IPS DF 6.9 (cell line): Measurements from ENCODE around the gene RHEB.

Source experiments
- DNase-seq: peaks from one replicate; pipeline ENCODE4 v3.0.0-alpha.2; 2013; ENCODE audit warnings: low read depth, low spot score
- H3K27ac ChIP-seq: one replicate; pipeline ENCODE4 v1.5.1; 2013; ENCODE audit warnings: low read length, control low read depth
- H3K27me3 ChIP-seq: 2 replicates; pipeline ENCODE4 v1.6.1; 2013; ENCODE audit warnings: mild to moderate bottlenecking, low read length; ENCODE audit not compliant: control insufficient read depth, insufficient read depth
- H3K36me3 ChIP-seq: 2 replicates; pipeline ENCODE4 v1.6.1; 2013; ENCODE audit warnings: low read length; ENCODE audit not compliant: control insufficient read depth, insufficient read depth
- H3K4me1 ChIP-seq: 2 replicates; pipeline ENCODE4 v1.6.1; 2013; ENCODE audit warnings: low read length; ENCODE audit not compliant: control insufficient read depth, insufficient read depth
- H3K4me3 ChIP-seq: 2 replicates; pipeline ENCODE4 v1.5.1; 2013; ENCODE audit warnings: mild to moderate bottlenecking, low read length
- H3K9me3 ChIP-seq: 2 replicates; pipeline ENCODE4 v1.6.1; 2013; ENCODE audit warnings: low read length, inconsistent platforms; ENCODE audit not compliant: control insufficient read depth, insufficient read depth
- WGBS: extraction: QIAGEN DNeasy Blood & Tissue Kit; methylation state at CpG from one replicate; pipeline ENCODE4 v1.1.7; 2013; ENCODE audit warnings: mixed read lengths, missing lambda C conversion rate; ENCODE audit not compliant: insufficient read length, insufficient coverage; 5-methylcytosine and 5-hydroxymethylcytosine counted together

Gene RHEB, protein sequence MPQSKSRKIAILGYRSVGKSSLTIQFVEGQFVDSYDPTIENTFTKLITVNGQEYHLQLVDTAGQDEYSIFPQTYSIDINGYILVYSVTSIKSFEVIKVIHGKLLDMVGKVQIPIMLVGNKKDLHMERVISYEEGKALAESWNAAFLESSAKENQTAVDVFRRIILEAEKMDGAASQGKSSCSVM

DNA sequence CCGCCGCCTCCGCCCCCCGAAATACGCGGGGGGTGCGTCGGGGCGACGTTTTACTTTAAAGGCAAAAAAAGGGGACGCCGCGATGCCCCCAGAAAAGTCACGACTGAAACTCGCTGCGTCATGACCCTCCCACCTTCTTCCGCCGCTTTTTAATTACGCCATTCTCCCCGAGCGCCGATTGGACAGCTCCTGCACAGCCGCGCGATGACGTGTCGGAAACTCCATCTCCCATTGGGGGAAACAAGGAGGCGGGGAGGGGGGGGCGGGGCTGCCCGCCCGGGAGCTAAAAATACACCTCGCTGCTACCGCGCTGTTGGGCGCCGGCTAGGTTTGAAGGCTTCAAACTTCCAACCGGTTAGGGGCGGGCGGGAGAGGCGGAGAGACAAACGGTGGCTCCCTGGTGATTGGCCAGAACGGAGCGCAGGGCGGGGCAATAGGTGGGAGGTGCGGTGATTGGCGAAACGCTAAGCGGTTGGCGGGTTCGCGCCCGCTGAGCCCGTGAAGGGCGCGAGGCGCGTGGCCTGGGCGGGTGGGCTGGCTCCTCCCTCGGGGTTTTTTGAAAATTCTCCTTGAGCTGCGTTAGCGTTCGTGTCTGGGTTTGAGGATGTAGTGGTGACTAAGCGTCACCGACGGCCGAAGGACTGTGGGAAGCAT lies at the start of gene RHEB:
Gene RHEB (minus strand): TSS at position 131 of the 654 bp plus-strand sequence. CDS start 384 bp downstream, outside the sequence.
- Histone ChIP-seq H3K27me3 (no peaks in the 10 kb centered on the region), H3K4me3 (peak within 1 kb of the TSS; percentile 98)
- no CpG with 5 or more reads among the region's 66 CpGs for WGBS

DNA sequence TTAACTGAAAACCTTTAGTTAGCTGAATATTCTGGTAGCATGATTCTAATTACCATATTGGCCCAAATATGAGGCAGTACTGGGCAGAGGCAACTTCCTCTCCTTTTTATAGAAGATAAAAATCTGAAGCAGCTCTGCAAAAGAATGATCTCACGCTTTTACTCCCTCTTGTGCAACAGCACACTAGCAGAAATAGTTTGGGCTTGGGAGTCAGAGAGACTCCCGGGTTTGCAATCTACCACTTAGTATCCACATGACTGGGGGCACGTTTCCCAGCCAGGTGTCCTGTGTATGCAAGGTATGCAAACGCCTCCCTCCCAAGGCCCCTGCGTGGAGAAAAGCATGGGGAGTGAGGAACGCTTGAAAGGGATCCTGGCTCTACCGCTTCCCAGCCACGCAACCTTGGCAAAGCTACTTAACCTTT lies 47.2 kb upstream of the RHEB start:
- no CpG with 5 or more reads among the region's 8 CpGs for WGBS
- no peaks in the 10 kb centered on the region for H3K27me3 ChIP-seq
- peaks cover 3% of the 10 kb centered on the region for H3K4me1 ChIP-seq
- H3K4me3 ChIP-seq: no peak overlapping the region
- no peaks in the 10 kb centered on the region for H3K9me3 ChIP-seq
- DNase-seq: no peak
- H3K36me3 ChIP-seq: no peaks in the 10 kb centered on the region
- H3K27ac ChIP-seq: no peak overlapping the region

More for the DNA sequence above, at the start of gene RHEB:
- Histone ChIP-seq H3K36me3 (no peaks in the 10 kb centered on the region; the same call in 1 of the 2 replicates), H3K9me3 (no peaks in the 10 kb centered on the region), H3K4me1 (peaks cover 5% of the 10 kb centered on the region; the same call in 1 of the 2 replicates), H3K27ac (no peak within 1 kb of the TSS)
- peak; percentile 85 for DNase-seq

DNA sequence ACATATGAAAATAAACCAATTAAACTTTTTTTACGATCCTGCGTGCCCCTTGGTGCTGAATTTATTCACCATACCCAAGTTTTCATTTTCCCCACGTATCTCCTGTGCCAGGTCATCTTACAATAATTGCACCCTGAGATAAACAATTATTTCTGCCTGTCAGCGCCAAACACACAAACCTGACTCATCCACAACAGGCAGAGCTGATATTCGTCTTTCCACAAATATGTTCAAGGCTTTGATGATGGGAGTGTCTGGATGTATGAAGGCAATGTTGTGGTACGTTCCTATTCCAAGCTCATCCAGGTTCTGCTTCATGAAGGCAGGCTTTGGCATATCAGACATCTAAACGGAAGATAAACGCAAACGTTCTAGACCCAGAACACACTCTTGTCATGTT lies 45.8 kb upstream of the RHEB start:
- H3K36me3 ChIP-seq: no peaks in the 10 kb centered on the region
- H3K4me1 ChIP-seq: peaks cover 3% of the 10 kb centered on the region
- DNase-seq: no peak
- no peaks in the 10 kb centered on the region for H3K27me3 ChIP-seq
- no CpG with 5 or more reads among the region's 9 CpGs for WGBS
- no peak overlapping the region for H3K4me3 ChIP-seq
- no peaks in the 10 kb centered on the region for H3K9me3 ChIP-seq
- H3K27ac ChIP-seq: no peak overlapping the region

DNA sequence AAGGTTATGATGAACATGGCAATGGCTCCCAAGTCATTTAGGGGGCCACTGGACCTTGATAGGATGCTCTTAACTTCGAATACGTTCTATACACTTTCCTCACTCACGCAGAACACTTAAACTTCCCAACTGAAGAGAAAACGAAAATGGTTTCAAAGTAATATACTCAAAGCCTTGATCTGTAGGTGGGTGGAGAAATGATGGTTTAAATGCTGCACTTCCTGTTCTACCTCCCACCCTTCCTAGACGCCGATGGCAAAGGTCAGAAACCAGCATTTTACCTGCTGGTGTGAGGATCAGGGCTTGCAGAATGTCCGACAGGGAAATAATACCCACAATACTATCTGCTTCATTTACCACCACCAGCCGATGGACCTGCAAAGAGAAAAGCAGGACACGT lies 40.5 kb upstream of the RHEB start:
- Histone ChIP-seq H3K27ac (no peak overlapping the region), H3K36me3 (no peaks in the 10 kb centered on the region), H3K9me3 (no peaks in the 10 kb centered on the region), H3K4me1 (no peaks in the 10 kb centered on the region), H3K4me3 (no peak overlapping the region), H3K27me3 (no peaks in the 10 kb centered on the region)
- no peak for DNase-seq
- WGBS: no CpG with 5 or more reads among the region's 9 CpGs

DNA sequence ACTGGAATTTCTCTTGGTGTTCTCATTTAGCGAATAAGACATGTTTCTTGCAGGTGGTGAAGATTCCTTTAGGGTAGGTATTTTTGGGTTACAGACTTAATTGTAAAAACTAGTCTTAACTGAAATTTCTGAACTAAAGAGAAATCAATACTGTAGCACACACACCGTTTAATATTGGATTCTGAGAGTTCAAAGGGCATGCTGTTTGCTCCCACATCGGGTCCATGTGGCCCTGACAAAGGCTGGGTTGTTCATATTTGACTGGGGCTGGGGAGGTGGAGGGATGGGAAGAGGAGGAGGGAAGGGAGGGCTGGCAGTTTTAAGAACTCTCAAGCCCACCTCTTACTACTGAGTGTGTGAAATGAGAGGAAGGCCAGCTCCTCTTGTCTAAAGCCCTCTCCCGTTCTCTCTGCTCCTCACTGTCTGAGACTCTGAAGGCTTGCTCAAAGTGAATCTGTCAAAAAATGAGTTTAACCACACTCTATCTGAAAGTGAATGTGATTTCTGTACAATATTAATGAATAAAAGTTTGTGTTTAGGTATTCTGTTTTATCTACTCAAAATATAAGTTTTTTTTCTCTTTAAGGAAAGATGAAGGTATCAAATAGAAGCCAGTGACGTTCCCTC lies 40.0 kb upstream of the RHEB start:
- Histone ChIP-seq H3K36me3 (no peaks in the 10 kb centered on the region), H3K4me1 (no peaks in the 10 kb centered on the region), H3K4me3 (no peak overlapping the region), H3K9me3 (no peaks in the 10 kb centered on the region), H3K27me3 (no peaks in the 10 kb centered on the region), H3K27ac (no peak overlapping the region)
- DNase-seq: no peak
- WGBS: no CpG with 5 or more reads among the region's 5 CpGs

DNA sequence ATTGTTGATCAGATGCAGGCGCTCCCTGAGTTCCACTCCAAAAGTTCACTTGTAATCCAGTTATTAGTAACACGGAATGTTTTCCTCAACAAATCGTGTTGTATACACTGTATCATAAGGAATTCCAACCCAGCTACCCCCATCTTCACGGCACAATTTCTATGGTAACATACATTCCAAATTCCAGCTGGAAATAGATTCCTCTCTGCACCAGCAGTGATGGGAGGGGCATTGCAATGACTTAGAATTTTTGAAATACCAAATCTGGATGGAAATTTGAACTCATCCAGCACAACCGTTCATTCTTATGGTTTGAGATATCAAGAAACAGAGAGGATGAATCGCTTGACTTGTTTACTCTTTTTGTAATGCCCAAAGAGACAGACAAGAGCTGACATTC lies 38.9 kb upstream of the RHEB start:
- Histone ChIP-seq H3K27ac (no peak overlapping the region), H3K4me1 (no peaks in the 10 kb centered on the region), H3K4me3 (no peak overlapping the region), H3K36me3 (no peaks in the 10 kb centered on the region), H3K9me3 (no peaks in the 10 kb centered on the region), H3K27me3 (no peaks in the 10 kb centered on the region)
- WGBS: no CpG with 5 or more reads among the region's 6 CpGs
- no peak for DNase-seq

DNA sequence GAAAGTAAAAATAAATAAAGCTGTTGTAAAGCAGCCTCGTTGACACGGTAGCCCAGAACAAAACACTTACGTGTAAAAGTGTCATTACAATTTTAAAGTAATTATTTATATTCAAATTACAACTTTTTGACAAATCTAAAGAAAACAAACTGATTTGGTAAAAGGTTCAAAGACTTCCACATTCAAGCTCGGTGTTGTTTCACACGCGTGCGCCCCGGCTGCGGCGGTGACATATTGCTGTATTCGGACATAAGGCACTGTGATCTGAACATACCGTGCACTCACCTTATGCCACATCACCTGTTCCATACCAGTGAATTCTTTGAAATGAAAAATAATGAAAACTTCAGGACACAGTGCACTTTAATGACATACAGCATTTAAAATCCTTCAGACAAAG lies 36.9 kb upstream of the RHEB start:
- H3K27ac ChIP-seq: no peak overlapping the region
- H3K36me3 ChIP-seq: no peaks in the 10 kb centered on the region
- H3K4me3 ChIP-seq: no peak overlapping the region
- H3K9me3 ChIP-seq: no peaks in the 10 kb centered on the region
- WGBS: no CpG with 5 or more reads among the region's 12 CpGs
- no peaks in the 10 kb centered on the region for H3K27me3 ChIP-seq
- no peaks in the 10 kb centered on the region; the same call in 1 of the 2 replicates for H3K4me1 ChIP-seq
- DNase-seq: no peak

DNA sequence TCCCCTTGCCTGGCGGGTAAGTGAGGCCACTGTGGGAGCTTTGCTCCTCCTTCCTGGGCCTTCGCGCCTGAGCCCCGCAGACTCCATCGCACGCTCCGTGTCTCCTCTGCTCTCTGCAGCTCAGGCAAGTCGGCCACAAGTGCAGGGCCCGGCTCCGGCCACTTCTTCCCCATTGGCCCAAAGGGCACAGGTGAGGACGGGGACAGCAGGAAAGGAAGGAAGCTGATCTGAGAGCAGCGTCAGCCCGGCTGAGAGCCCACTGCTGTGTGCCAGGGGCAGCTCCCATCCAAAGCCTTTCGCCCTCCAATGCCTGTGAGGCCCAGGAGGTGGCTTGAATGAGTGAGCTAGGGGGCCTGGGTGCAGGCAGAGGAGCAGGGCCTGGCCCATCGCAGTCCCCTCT lies 33.7 kb upstream of the RHEB start:
- WGBS: no CpG with 5 or more reads among the region's 15 CpGs
- DNase-seq: no peak
- no peaks in the 10 kb centered on the region; the same call in 1 of the 2 replicates for H3K4me1 ChIP-seq

DNA sequence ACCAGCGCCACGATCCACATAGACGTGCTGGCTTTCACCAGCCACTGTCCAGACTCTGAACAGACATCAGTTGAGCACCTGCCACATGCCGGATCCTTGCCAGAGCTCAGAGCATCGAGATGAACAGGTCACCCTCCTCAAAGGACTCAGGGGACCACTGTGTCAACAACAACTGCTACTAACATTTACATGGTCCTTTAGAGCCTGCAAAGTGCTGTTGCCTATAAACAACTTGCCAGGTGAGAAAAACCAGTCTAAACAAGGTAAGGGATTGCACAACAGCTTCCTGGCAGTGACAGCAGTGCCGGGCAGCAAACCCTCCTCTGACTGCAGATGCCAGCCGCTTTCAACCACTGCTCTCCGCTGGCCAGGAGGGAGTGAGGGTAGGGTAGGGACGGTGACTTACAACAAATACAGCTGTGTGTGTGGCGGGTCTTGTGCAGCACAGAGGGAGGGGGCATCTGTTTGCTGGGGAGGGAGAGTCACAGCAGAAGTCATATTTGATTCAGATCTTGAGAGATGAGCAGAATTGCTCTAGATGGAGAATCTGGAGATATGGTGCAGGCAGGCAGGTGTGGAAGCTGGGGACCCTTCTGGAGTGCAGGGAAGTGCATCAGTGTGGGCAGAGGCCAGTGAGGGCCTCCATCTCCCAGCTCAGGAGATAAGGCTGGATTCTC lies 32.8 kb upstream of the RHEB start:
- no peaks in the 10 kb centered on the region for H3K36me3 ChIP-seq
- H3K4me1 ChIP-seq: no peaks in the 10 kb centered on the region; the same call in 1 of the 2 replicates
- no peaks in the 10 kb centered on the region for H3K9me3 ChIP-seq
- no CpG with 5 or more reads among the region's 10 CpGs for WGBS
- H3K27ac ChIP-seq: no peak overlapping the region
- no peak for DNase-seq
- H3K27me3 ChIP-seq: no peaks in the 10 kb centered on the region
- H3K4me3 ChIP-seq: no peak overlapping the region

More for the DNA sequence above, 33.7 kb upstream of the RHEB start:
- H3K9me3 ChIP-seq: no peaks in the 10 kb centered on the region
- H3K27me3 ChIP-seq: no peaks in the 10 kb centered on the region
- H3K36me3 ChIP-seq: no peaks in the 10 kb centered on the region
- H3K4me3 ChIP-seq: no peak overlapping the region
- H3K27ac ChIP-seq: no peak overlapping the region

DNA sequence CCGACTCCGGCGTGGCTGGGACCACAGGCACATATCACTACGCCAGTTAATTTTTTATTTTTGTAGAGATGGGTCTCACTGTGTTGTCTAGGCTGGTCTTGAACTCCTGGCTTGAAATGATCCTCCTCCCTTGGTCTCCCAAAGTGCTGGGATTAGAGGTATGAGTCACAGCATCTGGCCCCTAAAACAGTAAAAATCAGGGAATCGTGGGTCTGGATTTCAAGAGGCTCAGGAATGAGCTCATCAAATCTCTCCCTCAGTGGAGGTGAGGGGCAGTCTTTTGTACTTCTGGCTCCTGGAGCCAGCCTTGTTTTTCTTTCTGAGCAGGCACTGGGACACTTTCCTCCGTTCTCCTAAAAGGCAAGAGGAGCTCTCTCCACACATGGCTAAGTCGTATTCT lies 32.1 kb upstream of the RHEB start:
- H3K27ac ChIP-seq: no peak overlapping the region
- no peak overlapping the region for H3K4me3 ChIP-seq
- no peaks in the 10 kb centered on the region; the same call in 1 of the 2 replicates for H3K4me1 ChIP-seq
- DNase-seq: no peak
- no peaks in the 10 kb centered on the region for H3K36me3 ChIP-seq
- no peaks in the 10 kb centered on the region for H3K9me3 ChIP-seq
- no peaks in the 10 kb centered on the region for H3K27me3 ChIP-seq
- no CpG with 5 or more reads among the region's 7 CpGs for WGBS
